Vagina (tissue), 2 donors: ENCODE results near the gene EYA4. TPM values are rescaled to one million over a fixed set of nuclear protein-coding genes. Genes with fewer than 3 reads are reported as not detected.

Experiments
- DNase-seq, 2 donors: peaks; one replicate each; pipeline ENCODE4 v3.0.0-alpha.2; 2017; ENCODE audit errors: extremely low spot score in 2 of 2
- H3K27ac ChIP-seq: fragments of 200-600 bp; sonication (generic); one replicate; pipeline ENCODE4 v1.5.1; 2019
- H3K27me3 ChIP-seq: fragments of 200-600 bp; sonication (generic); one replicate; pipeline ENCODE4 v1.5.1; 2019
- H3K36me3 ChIP-seq, 2 donors: fragments of 200-600 bp; sonication (generic); one replicate each; pipeline ENCODE4 v1.5.1; 2017 to 2019
- H3K4me1 ChIP-seq: fragments of 200-600 bp; sonication (generic); one replicate; pipeline ENCODE4 v1.5.1; 2019
- H3K4me3 ChIP-seq, 2 donors: fragments of 200-600 bp; sonication (generic); 1 replicate in 1 of 2; 2 replicates in 1 of 2; pipeline ENCODE4 v1.5.1; 2016 to 2019
- H3K9me3 ChIP-seq: fragments of 200-600 bp; sonication (generic); one replicate; pipeline ENCODE4 v1.5.1; 2019
- POLR2A ChIP-seq, 2 donors: fragments of 450-650 bp; IDR thresholded peaks; one replicate each; pipeline ENCODE4 v1.6.1; 2017; ENCODE audit warnings: antibody characterized with exemption in 2 of 2, mild to moderate bottlenecking in 2 of 2, moderate library complexity in 2 of 2
- POLR2AphosphoS5 ChIP-seq, 2 donors: sonication (generic); formaldehyde crosslinking; IDR thresholded peaks; one replicate each; pipeline ENCODE4 v1.9.0; 2017; ENCODE audit warnings: antibody characterized with exemption in 2 of 2, mild to moderate bottlenecking in 2 of 2, low read depth in 1 of 2; ENCODE audit not compliant: insufficient read depth in 1 of 2
- intact Hi-C: fragments of 100-400 bp; cut with DNase I; formaldehyde crosslinking; loops from one replicate; pipeline ENCODE4 v1.15.1; 2023
- total RNA-seq: library from RNA; depleted of rRNA; stranded (reverse); fragments of >200 nt; gene quantifications from one replicate; pipeline ENCODE4 v1.2.3, GENCODE V29; 2016
- TF ChIP-seq, protein P1 (sequence below), 3 experiments: fragments of 450-650 bp in 2 of 3; fragments of 200-600 bp in 1 of 3; sonication (generic) in 1 of 3; IDR thresholded peaks; one replicate each; pipeline ENCODE4 v1.5.1; 2017 to 2019; ENCODE audit warnings: antibody characterized with exemption in 3 of 3, mild to moderate bottlenecking in 2 of 3, moderate library complexity in 2 of 3

The EYA4 gene
- total RNA-seq, 1 donor from 2014 or later: 18.7 TPM

DNA sequence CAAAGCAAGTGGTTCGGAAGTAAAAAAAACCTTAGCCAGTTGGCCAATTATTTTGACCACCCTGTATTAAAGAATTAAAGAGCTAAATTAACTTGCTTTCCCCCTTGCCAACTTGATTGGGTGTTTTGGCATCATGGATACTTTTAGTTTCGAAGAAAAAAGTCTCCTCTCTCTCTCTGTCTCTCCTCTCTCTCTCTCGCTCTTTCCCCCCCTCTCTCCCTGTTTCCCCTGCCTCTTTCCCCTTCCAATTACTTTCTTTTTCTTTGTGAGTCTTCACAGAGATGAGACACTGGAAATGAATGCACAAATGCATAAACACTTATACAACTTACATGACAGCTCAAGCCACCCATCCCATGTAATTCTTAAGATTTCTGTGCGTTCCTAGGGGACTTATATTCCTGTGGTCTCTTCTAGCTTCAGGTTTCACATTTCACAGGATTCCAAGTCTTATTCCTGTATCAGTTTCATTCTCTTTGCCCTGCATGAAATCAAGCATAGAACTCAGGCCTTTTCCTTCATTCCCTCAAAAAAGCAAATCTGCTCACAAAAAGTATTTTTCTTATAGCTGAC is 32.9 kb upstream of the EYA4 start:
- Histone ChIP-seq H3K9me3 (no peaks in the 10 kb centered on the region), H3K4me3 (no peak overlapping the region), H3K27me3 (no peaks in the 10 kb centered on the region), H3K4me1 (no peaks in the 10 kb centered on the region), H3K36me3 (no peaks in the 10 kb centered on the region), H3K27ac (no peak overlapping the region)
- TF ChIP-seq POLR2A (IDR thresholded peaks at IDR 0.05) (no peak), POLR2AphosphoS5 (IDR thresholded peaks at IDR 0.05; ENCODE audit: insufficient read depth in 1 of 2, low read depth in 1 of 2) (no peak)
- TF ChIP-seq, protein P1, sequence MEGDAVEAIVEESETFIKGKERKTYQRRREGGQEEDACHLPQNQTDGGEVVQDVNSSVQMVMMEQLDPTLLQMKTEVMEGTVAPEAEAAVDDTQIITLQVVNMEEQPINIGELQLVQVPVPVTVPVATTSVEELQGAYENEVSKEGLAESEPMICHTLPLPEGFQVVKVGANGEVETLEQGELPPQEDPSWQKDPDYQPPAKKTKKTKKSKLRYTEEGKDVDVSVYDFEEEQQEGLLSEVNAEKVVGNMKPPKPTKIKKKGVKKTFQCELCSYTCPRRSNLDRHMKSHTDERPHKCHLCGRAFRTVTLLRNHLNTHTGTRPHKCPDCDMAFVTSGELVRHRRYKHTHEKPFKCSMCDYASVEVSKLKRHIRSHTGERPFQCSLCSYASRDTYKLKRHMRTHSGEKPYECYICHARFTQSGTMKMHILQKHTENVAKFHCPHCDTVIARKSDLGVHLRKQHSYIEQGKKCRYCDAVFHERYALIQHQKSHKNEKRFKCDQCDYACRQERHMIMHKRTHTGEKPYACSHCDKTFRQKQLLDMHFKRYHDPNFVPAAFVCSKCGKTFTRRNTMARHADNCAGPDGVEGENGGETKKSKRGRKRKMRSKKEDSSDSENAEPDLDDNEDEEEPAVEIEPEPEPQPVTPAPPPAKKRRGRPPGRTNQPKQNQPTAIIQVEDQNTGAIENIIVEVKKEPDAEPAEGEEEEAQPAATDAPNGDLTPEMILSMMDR (IDR thresholded peaks at IDR 0.05): no peak
- no peak for DNase-seq
- intact Hi-C loops: no loop called here

DNA sequence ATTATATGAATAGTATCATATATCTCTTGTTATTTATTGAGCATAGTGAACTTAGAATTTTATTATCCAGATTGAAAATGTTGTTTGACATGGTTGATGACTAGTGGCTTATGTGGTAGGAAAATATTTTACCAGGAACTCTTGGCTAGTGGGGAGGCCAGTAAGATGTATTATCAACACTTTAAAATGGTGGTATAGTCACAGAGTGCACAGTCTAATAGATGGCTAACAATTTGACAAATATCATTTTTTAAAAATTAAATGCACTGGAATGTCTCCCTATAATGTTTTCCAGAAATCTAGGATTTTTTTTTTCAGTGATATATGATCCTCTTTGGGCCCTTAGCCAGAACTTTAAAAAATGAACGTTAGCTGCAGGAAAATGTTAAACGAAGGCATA is 26.9 kb upstream of the EYA4 start:
- H3K36me3 ChIP-seq: no peaks in the 10 kb centered on the region
- no peak for TF ChIP-seq POLR2AphosphoS5 (IDR thresholded peaks at IDR 0.05; ENCODE audit: insufficient read depth in 1 of 2, low read depth in 1 of 2)
- TF ChIP-seq, protein P1 (IDR thresholded peaks at IDR 0.05): no peak
- TF ChIP-seq POLR2A (IDR thresholded peaks at IDR 0.05): no peak
- H3K27ac ChIP-seq: no peak overlapping the region
- intact Hi-C loops: no loop called here
- H3K27me3 ChIP-seq: no peaks in the 10 kb centered on the region
- no peaks in the 10 kb centered on the region for H3K9me3 ChIP-seq
- no peaks in the 10 kb centered on the region for H3K4me1 ChIP-seq
- H3K4me3 ChIP-seq: no peak overlapping the region
- DNase-seq: no peak

DNA sequence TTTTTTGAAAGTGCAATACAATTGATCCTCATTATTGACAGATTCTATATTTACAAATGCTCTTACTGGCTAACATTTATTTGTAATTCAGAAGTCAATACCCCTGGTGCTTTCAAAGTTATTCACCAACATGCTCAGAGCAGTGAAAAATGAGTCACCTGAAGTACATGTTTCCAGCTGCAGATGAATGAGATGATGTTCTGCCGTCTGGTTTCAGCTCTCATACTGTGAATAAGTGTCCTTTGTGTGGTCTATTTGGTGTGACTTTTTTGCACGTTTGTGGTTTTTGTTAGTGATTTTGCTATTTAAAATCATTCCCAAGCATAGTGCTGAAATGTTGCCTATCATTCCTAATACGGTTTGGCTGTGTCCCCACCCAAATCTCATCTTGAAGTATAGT is 22.3 kb upstream of the EYA4 start:
- Histone ChIP-seq H3K4me3 (no peak overlapping the region), H3K27ac (no peak overlapping the region), H3K4me1 (no peaks in the 10 kb centered on the region), H3K27me3 (no peaks in the 10 kb centered on the region), H3K36me3 (no peaks in the 10 kb centered on the region), H3K9me3 (no peaks in the 10 kb centered on the region)
- TF ChIP-seq POLR2A (IDR thresholded peaks at IDR 0.05): no peak
- intact Hi-C loops: no loop called here
- no peak for DNase-seq

DNA sequence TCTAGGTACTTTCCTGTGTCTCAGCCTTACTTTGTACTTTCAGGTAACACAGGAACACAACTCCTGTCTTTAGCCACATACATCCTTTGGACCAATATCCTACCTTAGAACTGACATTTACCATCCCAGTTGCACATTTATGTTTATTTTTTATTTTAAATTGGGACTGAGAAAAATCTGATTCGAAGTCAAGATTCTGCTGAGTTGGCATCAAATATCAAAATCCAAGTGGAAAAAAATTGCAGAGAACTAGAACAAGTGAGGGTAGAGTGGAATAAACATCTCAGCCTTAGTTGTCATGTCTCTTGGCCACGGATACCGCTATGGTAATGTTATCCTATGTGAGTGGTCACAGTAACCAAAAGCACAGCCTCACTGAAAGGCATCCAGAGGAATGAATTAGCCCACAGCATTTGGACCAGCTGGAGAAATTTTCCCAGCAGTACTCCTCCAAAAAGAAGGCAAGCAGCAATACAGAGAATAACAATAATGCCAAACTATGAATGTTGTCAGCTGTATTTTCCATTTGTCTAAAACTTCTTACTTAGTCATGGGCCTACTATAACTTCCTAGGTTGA is 17.6 kb upstream of the EYA4 start:
- Histone ChIP-seq H3K4me1 (no peaks in the 10 kb centered on the region), H3K4me3 (no peak overlapping the region), H3K27me3 (no peaks in the 10 kb centered on the region), H3K9me3 (no peaks in the 10 kb centered on the region), H3K27ac (no peak overlapping the region), H3K36me3 (no peaks in the 10 kb centered on the region)
- TF ChIP-seq POLR2AphosphoS5 (IDR thresholded peaks at IDR 0.05; ENCODE audit: insufficient read depth in 1 of 2, low read depth in 1 of 2): no peak
- TF ChIP-seq POLR2A (IDR thresholded peaks at IDR 0.05): no peak
- TF ChIP-seq, protein P1 (IDR thresholded peaks at IDR 0.05): no peak
- DNase-seq: no peak
- intact Hi-C loops: no loop called here

DNA sequence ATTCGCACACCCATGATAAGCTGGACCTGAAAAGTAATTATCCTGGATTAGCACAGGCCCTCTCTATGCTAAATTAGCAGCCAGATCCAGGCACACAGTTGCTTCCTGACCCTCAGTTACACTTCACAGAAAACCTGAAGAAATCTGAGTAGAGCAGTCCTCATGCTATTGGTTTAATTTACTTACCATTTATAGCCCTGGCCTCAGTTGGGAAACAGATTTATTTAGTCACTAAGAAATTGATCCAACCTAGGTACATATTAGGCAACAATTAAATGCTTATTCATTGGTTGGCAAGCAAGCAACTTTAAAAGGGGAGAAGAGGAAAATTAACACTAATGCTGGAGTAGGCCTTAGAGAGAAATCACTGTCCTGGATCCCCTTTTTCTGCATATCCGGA is 15.6 kb upstream of the EYA4 start:
- Histone ChIP-seq H3K27ac (no peak overlapping the region), H3K36me3 (no peaks in the 10 kb centered on the region), H3K4me1 (no peaks in the 10 kb centered on the region), H3K9me3 (no peaks in the 10 kb centered on the region), H3K27me3 (no peaks in the 10 kb centered on the region), H3K4me3 (no peak overlapping the region)
- intact Hi-C loops: no loop called here
- no peak for TF ChIP-seq POLR2A (IDR thresholded peaks at IDR 0.05)
- TF ChIP-seq, protein P1 (IDR thresholded peaks at IDR 0.05): no peak
- no peak for TF ChIP-seq POLR2AphosphoS5 (IDR thresholded peaks at IDR 0.05; ENCODE audit: insufficient read depth in 1 of 2, low read depth in 1 of 2)
- DNase-seq: no peak
